Measurements from ENCODE around the gene CYBB.
A peak's percentile ranks its signal among the peaks of the same experiment; 100 is the strongest.
"Not testable (repeated sequence)": the region's sequence is repeated elsewhere in the genome, so short reads cannot be mapped to it uniquely, and the experiment has no call there.

CYBB gene

DNA sequence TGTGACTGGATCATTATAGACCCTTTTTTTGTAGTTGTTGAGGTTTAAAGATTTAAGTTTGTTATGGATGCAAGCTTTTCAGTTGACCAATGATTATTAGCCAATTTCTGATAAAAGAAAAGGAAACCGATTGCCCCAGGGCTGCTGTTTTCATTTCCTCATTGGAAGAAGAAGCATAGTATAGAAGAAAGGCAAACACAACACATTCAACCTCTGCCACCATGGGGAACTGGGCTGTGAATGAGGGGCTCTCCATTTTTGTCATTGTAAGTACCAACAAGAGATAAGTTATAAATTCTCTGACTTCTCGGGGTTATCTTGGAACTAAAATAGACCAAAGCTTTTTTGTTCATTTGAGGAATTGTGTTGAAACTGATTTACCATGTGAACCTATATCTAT, at the start of gene CYBB:
TSS of gene CYBB (plus strand) at position 203 of the 400 bp plus-strand sequence. CDS start at position 222, 19 bp downstream.
- DNase-seq, result no peak

DNA sequence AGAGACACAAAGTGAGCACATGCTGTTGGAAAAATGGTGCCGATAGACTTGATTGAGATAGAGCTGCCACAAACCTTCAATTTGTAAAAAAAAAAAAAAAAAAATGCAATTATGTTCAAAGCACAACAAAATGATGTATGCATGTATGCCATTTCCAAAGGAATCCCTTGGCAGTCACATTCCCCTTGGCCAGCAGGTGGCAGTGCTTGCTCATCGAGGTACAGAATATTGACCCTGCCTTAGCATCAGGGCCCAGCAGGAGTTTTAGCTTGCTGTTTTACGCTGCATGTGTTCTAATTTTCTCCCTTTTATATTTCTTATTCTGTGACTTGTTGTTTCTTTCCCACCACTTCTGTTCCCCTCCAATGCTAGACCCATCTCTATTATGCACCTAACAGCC, 34.5 kb upstream of the CYBB start:
- DNase-seq, result peak; percentile 68

DNA sequence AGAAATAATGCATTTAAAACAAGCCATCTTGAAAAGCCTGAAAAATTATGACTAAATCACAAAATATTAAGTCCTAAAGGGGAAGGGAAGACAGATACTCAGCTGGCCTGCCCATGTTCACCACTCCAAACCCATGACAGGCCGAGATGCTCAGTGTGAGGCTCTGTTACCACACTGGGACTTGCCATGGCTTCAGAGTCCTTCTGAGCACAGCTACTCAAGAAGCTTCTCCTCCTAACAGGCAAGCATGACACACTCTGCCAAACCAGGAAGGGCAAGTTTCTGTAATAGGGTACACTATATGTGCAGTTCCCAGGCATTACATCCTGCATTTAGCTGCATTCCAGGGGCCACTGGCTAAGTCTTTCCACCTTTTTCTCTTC, 34.0 kb upstream of the CYBB start:
- no peak for DNase-seq

DNA sequence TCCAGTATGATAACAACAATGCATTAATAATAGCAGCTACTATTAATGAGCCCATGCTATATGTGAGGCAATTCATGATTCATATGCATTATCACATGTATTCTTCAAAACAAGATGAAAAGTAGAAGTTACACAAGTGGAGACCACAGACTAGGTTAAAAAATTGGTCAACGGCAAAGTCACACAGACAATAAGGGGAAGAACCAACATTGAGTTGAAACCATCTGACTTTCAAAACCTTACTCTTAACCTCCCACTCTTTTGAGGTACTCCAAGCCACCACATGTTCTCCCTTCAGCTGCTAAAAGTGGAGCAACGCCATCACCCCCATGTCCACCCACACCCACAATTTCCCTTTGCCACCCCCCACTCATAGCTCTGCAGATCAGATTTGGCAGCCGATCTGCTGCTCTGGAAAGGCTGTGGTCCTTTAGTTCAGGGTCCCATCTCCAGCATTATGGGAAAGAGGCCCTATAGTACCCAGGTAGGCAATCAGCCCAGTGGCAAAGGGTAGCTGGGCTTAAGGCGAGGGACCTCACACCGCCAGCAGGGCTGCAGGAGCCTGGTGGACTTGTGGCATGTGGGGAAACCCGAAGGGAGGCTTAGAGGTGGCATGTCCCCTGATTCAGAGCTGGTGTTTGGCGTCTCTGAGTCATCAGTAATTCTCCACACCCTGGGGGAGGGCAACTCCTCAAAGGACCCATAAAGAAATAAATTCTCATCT, 33.5 kb upstream of the CYBB start:
- DNase-seq, result no peak

DNA sequence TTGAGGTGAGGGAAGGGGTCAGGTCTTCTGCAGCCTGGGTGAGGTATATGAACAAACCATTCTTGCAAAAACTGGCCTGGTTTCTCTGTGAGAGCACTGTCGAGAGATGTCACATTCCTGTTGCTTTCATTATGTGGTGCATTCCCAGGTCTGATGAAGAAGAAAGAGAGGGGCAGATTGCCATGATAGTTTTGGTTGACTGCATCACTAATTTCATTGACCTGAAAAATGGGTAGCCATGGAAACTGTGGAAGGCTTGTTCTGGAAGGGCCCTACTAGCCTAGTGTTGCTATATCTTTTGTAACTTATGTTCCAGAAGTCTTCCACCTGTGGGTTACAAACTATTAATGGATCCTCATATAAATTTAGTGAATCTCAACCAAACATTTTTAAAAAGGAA, 32.9 kb upstream of the CYBB start:
- no peak for DNase-seq

DNA sequence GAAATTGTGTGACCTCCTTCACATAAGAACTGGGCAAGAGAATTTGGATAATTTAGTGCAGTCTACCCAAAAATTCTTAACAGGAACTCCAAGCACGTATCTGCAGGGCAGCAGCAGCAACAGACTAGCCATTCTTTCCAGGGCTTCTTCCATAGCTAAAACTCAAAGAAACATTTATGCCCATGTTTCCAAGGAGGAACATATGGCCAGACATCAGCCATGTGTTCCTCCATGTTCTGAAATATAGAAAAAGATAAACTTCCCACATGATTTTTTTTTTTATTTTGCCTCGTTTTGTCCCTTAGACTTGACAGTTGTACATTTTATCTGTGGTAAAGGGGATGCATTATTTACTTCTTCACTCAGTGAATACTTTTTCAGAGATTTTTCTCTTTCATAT, 27.6 kb upstream of the CYBB start:
- DNase-seq, result no peak

DNA sequence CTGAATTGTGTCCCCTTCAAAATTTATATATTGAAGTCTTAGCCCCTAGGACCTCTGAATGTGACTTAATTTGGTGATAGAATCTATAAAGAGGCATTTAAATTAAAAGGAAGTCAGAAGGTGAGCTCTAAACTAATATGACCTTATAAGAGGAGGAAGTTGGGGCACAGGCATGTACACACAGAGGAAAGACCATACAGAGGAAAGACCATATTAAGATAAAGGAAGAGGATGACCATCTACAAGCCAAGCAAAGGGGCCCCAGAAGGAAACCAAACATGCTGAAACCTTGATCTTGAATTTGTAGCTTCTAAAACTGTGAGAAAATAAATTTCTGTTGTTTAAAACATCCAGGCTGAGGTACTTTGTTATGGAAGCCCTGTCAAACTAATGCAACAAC, 26.9 kb upstream of the CYBB start:
- no peak for DNase-seq

DNA sequence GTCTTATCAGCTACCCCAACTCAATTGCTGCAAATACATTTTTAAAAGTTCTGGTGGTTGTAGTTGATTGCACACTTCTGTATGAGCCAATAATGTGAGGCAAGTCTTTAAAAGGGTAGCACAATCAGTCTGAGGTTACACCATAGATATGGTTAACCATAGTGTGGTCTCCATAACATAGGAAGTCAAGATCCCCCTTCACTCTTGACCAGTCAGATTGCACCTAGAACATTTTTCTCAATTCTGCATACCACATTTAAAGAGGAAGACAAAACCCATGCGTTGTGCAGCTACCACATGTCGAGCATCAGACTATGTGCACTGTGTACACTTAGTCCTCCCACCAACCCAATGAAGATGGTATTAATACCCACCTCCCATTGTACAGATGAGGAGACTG, 26.5 kb upstream of the CYBB start:
- DNase-seq, result no peak

DNA sequence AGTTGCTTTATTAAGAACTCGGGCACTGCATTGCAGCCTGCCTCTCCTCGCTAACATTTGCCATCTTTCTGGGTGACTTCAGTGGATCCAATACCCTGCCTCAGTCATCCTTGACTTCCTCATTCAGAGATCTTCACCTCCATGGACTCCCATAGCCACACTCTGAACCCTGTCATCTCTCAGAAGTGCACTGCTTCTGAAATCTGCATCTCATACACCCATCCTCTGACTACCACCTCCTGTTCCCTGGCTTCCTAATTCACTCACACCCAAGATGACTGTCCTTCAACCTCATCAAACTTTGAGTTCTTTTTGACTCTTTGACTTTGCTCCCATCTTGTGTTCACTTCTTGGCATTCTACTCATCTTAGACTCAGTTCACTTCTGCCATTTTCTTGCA, 25.3 kb upstream of the CYBB start:
- no peak for DNase-seq

DNA sequence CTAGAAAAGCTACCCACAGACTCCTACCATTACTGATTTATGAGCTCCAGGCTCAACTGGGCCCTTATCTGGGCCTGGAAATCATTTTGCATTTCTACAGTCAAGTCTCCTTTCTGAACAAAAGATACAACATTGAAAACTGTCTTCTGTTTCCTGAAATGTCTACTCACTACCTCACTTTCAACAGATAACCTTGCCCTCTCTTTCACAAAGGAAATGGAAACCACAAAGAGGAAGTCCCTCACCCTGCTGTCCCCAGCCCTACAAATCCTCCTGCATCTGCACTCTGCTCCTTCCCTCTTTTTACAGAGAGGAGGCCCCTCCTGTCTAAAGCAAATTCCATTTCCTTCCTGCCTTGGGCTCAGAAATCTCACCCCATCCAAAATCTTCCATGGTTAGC, 24.8 kb upstream of the CYBB start:
- no peak for DNase-seq

DNA sequence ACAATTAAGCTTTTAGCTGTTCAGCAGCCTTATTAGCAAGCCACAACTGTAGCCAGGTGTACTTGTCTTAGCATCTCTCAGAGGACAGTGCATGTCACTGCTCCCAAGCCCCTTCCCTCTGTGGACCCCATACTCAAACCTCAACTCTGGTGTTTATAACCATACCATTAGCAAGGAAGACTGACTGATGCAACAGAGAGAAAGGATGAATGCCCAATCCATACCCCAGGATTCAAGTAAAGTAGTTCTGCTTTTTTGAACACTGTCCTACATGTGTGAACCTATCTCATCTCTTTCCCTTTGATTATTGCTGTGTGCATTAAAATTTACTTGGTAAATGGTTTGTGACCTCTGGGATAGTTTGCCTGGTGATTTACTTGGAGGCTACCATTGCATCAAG, 22.8 kb upstream of the CYBB start:
- DNase-seq, result no peak

DNA sequence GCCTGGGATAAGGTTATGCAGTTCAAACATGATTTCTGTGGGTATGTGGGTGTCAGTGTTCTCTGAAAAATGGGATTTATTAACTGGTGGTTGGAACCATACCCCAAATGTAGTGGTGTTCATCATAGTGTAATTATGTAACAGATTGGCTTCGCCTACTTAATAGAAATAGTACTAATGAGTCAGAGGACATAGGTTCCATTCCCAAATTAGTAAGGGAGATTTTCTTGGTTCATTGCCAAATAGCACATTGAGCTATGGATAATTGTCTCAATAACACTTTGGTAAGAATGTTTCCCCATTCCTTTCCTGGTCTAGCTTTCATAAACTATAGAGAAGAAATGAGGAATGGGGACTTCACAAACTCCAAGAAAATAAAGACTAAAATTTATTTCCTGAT, 20.5 kb upstream of the CYBB start:
- DNase-seq, result no peak

DNA sequence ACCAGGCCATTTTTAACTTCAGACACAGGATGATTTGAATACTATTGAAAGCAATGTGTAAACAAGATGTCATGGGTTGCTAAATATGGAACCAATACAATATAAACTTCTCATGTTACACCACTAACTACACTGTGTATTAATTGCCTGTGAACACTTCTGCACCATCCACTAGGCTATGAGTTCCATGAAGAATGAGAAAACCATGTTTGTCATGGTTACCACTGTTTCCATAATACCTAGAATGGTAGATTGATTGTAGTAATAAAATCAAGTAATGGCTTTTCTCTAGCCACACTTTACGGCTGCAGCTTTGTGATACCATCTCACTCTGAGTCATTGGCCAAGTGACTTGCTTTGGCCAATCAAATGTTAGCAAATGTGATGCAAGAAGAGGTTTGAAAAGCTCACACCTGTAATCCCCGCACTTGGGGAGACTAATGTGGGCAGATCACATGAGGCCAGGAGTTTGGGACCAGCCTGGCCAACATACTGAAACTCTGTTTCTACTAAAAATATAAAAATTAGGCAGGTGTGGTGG, 19.9 kb upstream of the CYBB start:
- no peak for DNase-seq

DNA sequence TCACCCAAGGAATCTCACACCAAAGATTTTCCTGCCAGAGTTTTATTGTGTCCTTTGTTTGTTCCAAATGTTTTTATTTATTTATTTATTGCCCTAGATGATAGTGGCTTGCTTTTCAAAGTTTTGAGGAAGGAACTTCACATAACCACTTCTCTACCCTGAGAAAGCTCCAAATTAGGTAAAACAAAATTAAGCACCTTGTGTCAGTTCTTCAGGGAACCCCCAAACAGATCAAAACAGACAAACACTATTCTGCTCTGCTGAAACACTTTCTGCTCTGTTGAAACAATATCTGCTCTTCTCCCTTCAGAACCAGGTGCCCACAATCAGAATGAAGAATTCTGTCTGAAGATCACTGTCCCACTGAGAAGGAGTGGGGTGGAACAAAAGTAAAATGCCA, 16.5 kb upstream of the CYBB start:
- DNase-seq, result no peak

DNA sequence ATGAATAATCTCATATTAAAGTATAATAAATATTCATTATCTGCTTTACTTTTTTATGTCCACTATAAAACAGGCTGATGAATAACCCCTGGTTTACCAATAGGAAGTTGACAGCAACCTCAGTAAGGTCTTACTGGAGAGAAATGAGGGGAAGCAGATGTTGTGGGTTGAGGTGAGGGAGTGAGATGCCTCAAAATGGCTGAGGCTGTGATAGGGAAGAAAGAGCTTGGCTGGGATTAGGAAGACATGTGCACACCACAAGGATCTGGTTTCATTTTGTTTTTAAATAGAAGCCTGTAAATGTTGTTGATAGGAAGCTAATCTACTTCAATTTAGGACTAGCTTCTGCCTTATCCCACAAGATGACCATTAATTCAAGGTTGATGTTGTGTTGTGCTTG, 14.4 kb upstream of the CYBB start:
- no peak for DNase-seq

DNA sequence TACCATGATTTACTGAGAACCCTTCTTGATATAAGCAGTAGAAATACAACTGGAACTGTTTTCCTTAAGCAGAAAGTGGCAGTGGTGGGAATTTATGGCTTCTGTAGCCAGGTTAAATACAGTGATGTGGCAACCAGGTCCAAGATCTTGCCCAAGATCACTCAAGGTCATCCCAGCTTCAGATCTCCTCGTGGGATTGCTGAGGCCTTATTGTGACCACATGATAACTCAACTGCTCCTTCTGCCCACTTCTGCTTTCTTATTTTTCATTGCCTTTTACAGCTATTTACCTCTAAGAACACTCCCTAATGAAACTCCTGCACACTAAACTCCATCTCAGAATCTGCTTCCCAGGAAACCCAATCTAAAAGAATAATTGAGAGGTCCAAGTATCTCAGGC, 12.4 kb upstream of the CYBB start:
- no peak for DNase-seq

DNA sequence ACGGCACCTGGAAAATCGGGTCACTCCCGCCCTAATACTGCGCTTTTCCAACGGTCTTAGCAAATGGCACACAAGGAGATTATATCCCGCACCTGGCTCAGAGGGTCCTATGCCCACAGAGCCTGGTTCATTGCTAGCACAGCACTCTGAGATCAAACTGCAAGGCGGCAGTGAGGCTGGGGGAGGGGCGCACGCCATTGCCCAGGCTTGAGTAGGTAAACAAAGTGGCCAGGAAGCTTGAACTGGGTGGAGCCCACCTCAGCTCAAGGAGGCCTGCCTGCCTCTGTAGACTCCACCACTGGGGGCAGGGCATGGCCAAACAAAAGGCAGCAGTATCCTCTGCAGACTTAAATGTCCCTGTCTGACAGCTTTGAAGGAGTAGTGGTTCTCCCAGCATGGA, 11.0 kb upstream of the CYBB start:
- not testable (repeated sequence) for DNase-seq

DNA sequence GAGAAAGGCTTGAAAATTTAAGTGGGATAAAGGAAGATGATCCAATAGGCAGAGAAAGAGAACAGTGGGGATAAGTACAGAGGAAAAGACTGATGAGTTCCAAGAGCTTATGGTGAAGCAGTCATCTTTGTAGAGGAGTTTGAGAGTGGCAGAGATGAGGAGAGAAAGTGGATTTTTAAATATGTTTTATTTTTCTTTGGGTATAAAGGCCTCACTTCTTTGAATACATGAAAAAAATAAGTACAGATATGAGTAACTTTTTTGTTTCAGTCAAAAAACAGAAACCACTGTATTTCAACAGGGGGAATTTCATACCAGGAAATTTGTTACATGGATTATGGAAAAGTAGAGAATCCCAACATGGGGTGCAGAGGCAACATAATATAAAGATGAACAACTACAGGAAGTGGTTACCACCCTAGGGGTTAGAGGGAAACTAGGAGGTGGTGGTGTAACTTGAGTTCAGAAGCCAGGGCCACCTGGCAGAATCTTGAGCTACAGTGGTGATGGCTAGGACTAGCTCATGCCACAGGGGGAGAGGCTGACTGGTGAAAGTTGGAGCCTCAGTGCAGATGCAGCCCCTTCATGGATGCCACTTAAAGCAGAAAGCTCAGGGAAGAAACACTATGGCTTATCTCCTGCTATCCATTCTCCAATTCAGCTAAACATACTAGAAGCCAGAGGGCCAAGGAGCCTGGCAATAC, 3.4 kb upstream of the CYBB start:
- no peak for DNase-seq

DNA sequence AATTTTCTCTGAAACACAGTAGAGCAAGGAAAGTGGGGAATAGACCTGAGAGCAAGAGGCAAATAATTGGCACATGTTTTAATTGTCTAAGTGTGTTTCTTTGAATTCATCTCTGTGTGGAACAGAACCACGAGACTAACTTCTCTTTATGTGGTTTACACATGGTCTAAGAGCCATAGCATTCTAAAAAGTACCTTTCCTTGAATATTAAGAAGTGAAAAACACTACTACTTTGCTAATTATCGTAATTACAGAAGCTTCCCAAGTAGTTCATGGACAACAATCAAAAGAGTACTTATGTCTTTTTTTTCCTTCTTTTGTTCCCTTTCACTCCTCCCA, 2.9 kb upstream of the CYBB start:
- DNase-seq, result no peak

DNA sequence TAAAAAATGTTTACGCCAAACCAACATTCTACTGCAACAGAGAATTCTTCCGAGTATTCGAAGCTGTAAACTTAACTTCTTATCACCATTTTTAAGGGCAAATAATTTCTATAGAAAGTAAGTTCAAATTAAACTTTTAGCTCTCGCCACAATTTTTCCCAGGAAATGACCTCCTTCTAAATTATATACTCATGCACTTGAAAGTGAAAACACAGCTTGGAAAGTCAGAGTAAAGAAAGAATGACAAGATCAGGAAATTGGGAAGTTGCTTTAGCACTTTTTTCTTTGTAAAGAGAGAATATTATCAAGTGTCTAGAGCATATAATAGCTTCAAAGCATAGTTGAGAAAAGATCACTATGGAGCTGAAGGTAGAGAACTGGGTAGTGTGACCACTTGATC, 1.2 kb downstream of the CYBB start:
- no peak for DNase-seq

DNA sequence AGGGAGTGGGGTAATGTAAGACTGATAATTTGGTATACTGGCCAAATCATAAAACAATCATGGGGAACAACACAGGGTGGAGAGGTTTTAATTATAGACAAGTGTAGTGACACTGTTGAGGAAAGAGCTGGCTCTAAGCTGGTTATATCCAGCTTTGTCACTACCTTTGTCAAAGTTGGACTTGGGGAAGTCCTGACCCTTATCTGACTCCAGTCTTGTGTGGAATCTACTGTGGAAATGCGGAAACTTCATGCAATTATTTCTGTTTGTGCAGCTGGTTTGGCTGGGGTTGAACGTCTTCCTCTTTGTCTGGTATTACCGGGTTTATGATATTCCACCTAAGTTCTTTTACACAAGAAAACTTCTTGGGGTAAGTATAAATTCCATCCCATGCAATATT, 2.0 kb downstream of the CYBB start:
- DNase-seq, result no peak

DNA sequence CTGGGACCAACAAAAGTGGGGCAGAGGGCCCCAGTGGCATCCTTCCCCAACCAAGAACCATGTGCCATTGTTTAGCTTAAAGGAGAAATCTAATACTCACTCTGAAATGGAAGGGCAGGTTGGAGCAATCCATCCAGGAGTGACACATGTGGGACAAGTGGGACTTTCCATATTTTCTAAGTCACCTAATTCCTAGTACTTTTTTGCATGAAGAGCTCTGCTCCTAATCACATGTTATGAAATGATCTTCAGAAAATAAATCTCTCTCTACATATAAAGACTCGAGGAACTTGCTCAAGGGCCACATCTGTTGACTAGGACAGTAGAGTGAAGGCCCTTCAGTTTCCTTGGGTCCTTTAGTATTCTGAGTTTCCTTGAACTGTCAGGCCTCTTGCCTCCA, 2.5 kb downstream of the CYBB start:
- DNase-seq, result no peak

DNA sequence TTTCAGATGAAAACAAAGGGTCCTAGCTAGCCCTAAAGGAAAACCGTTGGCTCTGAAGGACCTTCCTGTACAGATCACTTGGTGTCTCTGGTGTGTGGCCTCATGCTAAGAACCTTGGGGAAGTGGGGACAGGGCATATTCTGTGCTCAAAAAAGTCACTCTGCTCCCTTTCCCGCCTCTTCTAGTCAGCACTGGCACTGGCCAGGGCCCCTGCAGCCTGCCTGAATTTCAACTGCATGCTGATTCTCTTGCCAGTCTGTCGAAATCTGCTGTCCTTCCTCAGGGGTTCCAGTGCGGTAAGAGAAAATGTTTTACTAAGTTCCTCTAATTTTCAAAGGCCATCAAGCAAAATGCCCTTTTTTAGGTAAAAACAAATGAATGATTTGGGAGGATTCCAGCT, 3.4 kb downstream of the CYBB start:
- no peak for DNase-seq

DNA sequence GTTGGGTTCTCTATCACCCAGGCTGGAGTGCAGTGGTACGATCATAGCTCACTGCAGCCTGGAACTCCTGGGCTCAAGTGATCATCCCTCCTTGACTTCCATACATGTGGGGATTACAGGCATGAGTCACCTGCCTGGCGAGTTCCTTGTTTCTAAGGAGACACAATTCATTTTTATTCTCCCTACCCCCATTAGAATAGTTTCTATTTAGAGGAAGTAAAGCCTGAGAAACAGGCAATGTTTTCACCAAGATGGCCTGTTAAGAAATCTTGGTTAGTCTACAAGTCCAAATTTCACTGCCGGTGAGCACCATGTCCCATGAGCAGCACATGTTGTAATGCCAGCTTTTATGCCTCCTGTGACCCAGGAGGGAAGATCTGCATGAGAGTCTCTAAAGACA, 5.7 kb downstream of the CYBB start:
- DNase-seq, result no peak

Measured in NCI-H2227 treated with DMSO at 0.1 percent for 48 hours (cell line).